C1 segment of cervical spinal cord (tissue), 14 donors: ENCODE results near the gene ANO10.
"Not testable (repeated sequence)": the region's sequence is repeated elsewhere in the genome, so short reads cannot be mapped to it uniquely, and the experiment has no call there.

Experiments used
- DNase-seq, 14 donors: peaks; one replicate each; lab custom pipeline; 2025; lab: John Stamatoyannopoulos, UW

The ANO10 gene

GRCh38 chr3:43621656-43622432 is at the start of gene ANO10:
ANO10 (minus strand) TSS chr3:43622011; CDS start chr3:43605852, 16,159 bp downstream.
- peak; percentile 72 to 99 (median 96) for DNase-seq

GRCh38 chr3:43670635-43671522 is 49.1 kb upstream of the ANO10 start:
- no peak for DNase-seq

GRCh38 chr3:43665011-43665410 is 43.2 kb upstream of the ANO10 start:
- DNase-seq, result not testable (repeated sequence)

- not testable (repeated sequence) for DNase-seq
Measured at GRCh38 chr3:43661376-43661775, 39.6 kb upstream of the ANO10 start.

GRCh38 chr3:43659250-43659880 is 37.6 kb upstream of the ANO10 start:
- DNase-seq, result no peak

- not testable (repeated sequence) for DNase-seq
Measured at GRCh38 chr3:43656390-43656789, 34.6 kb upstream of the ANO10 start.

GRCh38 chr3:43650345-43650744 is 28.5 kb upstream of the ANO10 start:
- DNase-seq, result no peak

GRCh38 chr3:43649365-43649968 is 27.7 kb upstream of the ANO10 start:
- no peak for DNase-seq

- no peak for DNase-seq
Measured at GRCh38 chr3:43648957-43649356, 27.1 kb upstream of the ANO10 start.

- no peak for DNase-seq
Measured at GRCh38 chr3:43647331-43648166, 25.7 kb upstream of the ANO10 start.

- no peak for DNase-seq
Measured at GRCh38 chr3:43644443-43644842, 22.6 kb upstream of the ANO10 start.

- no peak for DNase-seq
Measured at GRCh38 chr3:43641306-43642114, 19.7 kb upstream of the ANO10 start.

- DNase-seq, result no peak
Measured at GRCh38 chr3:43640681-43641080, 18.9 kb upstream of the ANO10 start.

GRCh38 chr3:43638594-43639447 is 17.0 kb upstream of the ANO10 start:
- DNase-seq, result no peak

- DNase-seq, result no peak
Measured at GRCh38 chr3:43637702-43638101, 15.9 kb upstream of the ANO10 start.

- no peak for DNase-seq
Measured at GRCh38 chr3:43632986-43633385, 11.2 kb upstream of the ANO10 start.

- DNase-seq, result no peak
Measured at GRCh38 chr3:43632269-43632733, 10.5 kb upstream of the ANO10 start.

GRCh38 chr3:43629741-43630140 is 7.9 kb upstream of the ANO10 start:
- DNase-seq, result no peak

- DNase-seq, result no peak
Measured at GRCh38 chr3:43629257-43629656, 7.4 kb upstream of the ANO10 start.
